HepG2 (cell line): ENCODE data around the gene HYOU1. TPM values are rescaled to one million over a fixed set of nuclear protein-coding genes. Genes with fewer than 3 reads are reported as not detected.

Experiments used
- CREM ChIP-seq, 2 experiments: sonication (generic) in 1 of 2; formaldehyde crosslinking in 1 of 2; IDR thresholded peaks; 2 replicates each; pipeline versions ENCODE4 v1.4.0 to v1.6.1; 2016 to 2020; ENCODE audit warnings: antibody characterized with exemption in 1 of 2, mild to moderate bottlenecking in 1 of 2, missing genetic modification reagents in 1 of 2
- DRAP1 ChIP-seq: IDR thresholded peaks from 2 replicates; pipeline ENCODE4 v1.6.1; 2016; ENCODE audit warnings: missing genetic modification reagents, missing compliant biosample characterization
- GATAD1 ChIP-seq: IDR thresholded peaks from 2 replicates; pipeline ENCODE4 v1.6.1; 2016; ENCODE audit warnings: missing genetic modification reagents, missing compliant biosample characterization
- MAX ChIP-seq: IDR thresholded peaks from 2 replicates; pipeline ENCODE4 v1.6.1; 2012; ENCODE audit warnings: inconsistent platforms
- NCOA2 ChIP-seq: sonication (generic); formaldehyde crosslinking; IDR thresholded peaks from 2 replicates; pipeline ENCODE4 v1.8.0; 2022; ENCODE audit warnings: inconsistent platforms
- ZBTB26 ChIP-seq: IDR thresholded peaks from 2 replicates; pipeline ENCODE4 v1.6.1; 2016; ENCODE audit warnings: missing compliant biosample characterization, missing genetic modification reagents, borderline replicate concordance
- ZFP36L1 ChIP-seq: sonication (generic); formaldehyde crosslinking; IDR thresholded peaks from 2 replicates; pipeline ENCODE4 v1.8.0; 2022; ENCODE audit warnings: mild to moderate bottlenecking, missing genetic modification reagents, moderate library complexity
- ZNF207 ChIP-seq: fragments of 450-650 bp; IDR thresholded peaks from 2 replicates; pipeline ENCODE4 v1.6.1; 2016; ENCODE audit warnings: antibody characterized with exemption, borderline replicate concordance
- ZNF317 ChIP-seq: sonication (generic); formaldehyde crosslinking; IDR thresholded peaks from 2 replicates; pipeline ENCODE4 v1.5.0; 2020; ENCODE audit warnings: mild to moderate bottlenecking, missing genetic modification reagents
- ZNF563 ChIP-seq: sonication (generic); formaldehyde crosslinking; IDR thresholded peaks from 2 replicates; pipeline ENCODE4 v1.8.0; 2022; ENCODE audit warnings: mild to moderate bottlenecking, moderate library complexity, missing genetic modification reagents
- ZNF614 ChIP-seq: IDR thresholded peaks from 2 replicates; pipeline ENCODE4 v1.6.1; 2018; ENCODE audit warnings: missing biosample characterization, missing genetic modification reagents, inconsistent platforms, borderline replicate concordance
- ZNF775 ChIP-seq: sonication (generic); formaldehyde crosslinking; IDR thresholded peaks from 2 replicates; pipeline ENCODE4 v1.4.0; 2020; ENCODE audit warnings: missing genetic modification reagents, mild to moderate bottlenecking, moderate library complexity, borderline replicate concordance
- polyA plus RNA-seq, 8 experiments: library from polyadenylated mRNA; depleted of rRNA in 3 of 8; stranded (reverse) in 7 of 8; unstranded in 1 of 8; fragments of >200 nt; fragmentation: Illumina TruSeq in 4 of 8; extraction: Trizol in 4 of 8; gene quantifications; 2 replicates each; pipeline versions ENCODE4 v1.2.1 to v1.2.3, GENCODE V29; 2011 to 2016; ENCODE audit warnings: low read depth in 4 of 8, missing spikeins in 1 of 8, mixed read lengths in 1 of 8; ENCODE audit not compliant: insufficient read depth in 1 of 8
- total RNA-seq, 5 experiments: library from RNA; depleted of rRNA; stranded (reverse); fragments of >200 nt; fragmentation: Illumina TruSeq; extraction: Trizol; gene quantifications; 2 replicates each; pipeline ENCODE4 v1.2.3, GENCODE V29; 2016; ENCODE audit warnings: low read depth in 1 of 5
- TF ChIP-seq, protein P1 (sequence below): sonication (generic); formaldehyde crosslinking; IDR thresholded peaks from 2 replicates; pipeline ENCODE4 v1.5.0; 2020; ENCODE audit warnings: mild to moderate bottlenecking, missing genetic modification reagents, borderline replicate concordance
- TF ChIP-seq, protein P2 (sequence below): sonication (generic); formaldehyde crosslinking; IDR thresholded peaks from 2 replicates; pipeline ENCODE4 v1.4.0; 2020; ENCODE audit warnings: missing genetic modification reagents
- TF ChIP-seq, protein P3 (sequence below): sonication (generic); formaldehyde crosslinking; IDR thresholded peaks from 2 replicates; pipeline ENCODE4 v1.4.0; 2020; ENCODE audit warnings: missing genetic modification reagents, borderline replicate concordance

HYOU1 gene
- total and polyA plus RNA-seq, 2 of the 13 experiments (the other 11 are each of a cell fraction or from before 2014, with no cell fraction given): 127 to 155 TPM

DNA sequence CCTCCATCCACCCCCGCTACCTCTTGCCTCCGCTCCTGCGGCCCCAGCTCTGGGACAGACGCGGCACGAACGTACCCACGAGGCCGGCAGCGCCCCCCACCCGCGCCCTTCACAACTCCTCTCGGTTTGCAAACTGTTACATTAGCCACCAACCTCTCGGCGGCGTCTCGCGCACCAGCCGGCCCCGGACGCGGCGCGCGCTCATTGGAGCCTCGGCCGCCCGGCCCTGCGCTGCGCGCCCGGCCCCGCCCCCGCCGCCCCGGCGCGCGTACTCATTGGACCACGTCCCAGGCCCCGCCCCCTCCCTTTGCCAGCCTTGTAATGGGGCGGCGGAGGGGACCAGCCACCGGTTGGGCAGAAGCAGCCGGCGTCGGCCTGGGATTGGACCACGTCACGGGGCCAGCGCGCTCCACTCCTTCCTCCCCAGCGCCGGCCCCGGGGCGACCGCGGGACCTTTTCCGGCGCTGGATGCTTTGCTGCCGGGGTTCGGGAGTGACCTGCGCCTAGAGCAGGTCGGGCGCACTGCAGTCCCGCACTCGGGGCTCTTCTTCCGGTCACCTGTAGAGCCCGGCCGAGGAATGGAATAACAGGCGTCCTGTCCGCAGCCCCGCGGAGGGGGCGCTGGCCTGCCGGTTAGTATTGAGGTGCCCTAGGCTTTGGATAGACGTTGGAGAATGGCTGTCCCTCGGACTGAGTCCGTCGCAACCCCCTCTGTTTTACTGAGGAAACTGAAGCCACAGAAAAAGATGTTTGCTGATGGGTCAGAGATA lies at the start of gene HYOU1 (continued):
- TF ChIP-seq, protein P1, sequence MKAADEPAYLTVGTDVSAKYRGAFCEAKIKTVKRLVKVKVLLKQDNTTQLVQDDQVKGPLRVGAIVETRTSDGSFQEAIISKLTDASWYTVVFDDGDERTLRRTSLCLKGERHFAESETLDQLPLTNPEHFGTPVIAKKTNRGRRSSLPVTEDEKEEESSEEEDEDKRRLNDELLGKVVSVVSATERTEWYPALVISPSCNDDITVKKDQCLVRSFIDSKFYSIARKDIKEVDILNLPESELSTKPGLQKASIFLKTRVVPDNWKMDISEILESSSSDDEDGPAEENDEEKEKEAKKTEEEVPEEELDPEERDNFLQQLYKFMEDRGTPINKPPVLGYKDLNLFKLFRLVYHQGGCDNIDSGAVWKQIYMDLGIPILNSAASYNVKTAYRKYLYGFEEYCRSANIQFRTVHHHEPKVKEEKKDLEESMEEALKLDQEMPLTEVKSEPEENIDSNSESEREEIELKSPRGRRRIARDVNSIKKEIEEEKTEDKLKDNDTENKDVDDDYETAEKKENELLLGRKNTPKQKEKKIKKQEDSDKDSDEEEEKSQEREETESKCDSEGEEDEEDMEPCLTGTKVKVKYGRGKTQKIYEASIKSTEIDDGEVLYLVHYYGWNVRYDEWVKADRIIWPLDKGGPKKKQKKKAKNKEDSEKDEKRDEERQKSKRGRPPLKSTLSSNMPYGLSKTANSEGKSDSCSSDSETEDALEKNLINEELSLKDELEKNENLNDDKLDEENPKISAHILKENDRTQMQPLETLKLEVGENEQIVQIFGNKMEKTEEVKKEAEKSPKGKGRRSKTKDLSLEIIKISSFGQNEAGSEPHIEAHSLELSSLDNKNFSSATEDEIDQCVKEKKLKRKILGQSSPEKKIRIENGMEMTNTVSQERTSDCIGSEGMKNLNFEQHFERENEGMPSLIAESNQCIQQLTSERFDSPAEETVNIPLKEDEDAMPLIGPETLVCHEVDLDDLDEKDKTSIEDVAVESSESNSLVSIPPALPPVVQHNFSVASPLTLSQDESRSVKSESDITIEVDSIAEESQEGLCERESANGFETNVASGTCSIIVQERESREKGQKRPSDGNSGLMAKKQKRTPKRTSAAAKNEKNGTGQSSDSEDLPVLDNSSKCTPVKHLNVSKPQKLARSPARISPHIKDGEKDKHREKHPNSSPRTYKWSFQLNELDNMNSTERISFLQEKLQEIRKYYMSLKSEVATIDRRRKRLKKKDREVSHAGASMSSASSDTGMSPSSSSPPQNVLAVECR (CRISPR knock-in tag): peak; percentile 90; the same call in 1 of the 2 replicates
- peak; percentile 76 for TF ChIP-seq DRAP1 (CRISPR knock-in tag)
- TF ChIP-seq, protein P2, sequence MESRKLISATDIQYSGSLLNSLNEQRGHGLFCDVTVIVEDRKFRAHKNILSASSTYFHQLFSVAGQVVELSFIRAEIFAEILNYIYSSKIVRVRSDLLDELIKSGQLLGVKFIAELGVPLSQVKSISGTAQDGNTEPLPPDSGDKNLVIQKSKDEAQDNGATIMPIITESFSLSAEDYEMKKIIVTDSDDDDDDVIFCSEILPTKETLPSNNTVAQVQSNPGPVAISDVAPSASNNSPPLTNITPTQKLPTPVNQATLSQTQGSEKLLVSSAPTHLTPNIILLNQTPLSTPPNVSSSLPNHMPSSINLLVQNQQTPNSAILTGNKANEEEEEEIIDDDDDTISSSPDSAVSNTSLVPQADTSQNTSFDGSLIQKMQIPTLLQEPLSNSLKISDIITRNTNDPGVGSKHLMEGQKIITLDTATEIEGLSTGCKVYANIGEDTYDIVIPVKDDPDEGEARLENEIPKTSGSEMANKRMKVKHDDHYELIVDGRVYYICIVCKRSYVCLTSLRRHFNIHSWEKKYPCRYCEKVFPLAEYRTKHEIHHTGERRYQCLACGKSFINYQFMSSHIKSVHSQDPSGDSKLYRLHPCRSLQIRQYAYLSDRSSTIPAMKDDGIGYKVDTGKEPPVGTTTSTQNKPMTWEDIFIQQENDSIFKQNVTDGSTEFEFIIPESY (CRISPR knock-in tag): peak; percentile 50; the same call in 1 of the 2 replicates
- TF ChIP-seq ZFP36L1: peak; percentile 72; the same call in 1 of the 2 replicates
- TF ChIP-seq ZNF614: no peak; the same call in 1 of the 2 replicates
- peak; percentile 57; the same call in 1 of the 2 replicates for TF ChIP-seq CREM (IDR thresholded peaks at IDR 0.05)
- TF ChIP-seq CREM (CRISPR knock-in tag; IDR thresholded peaks at IDR 0.05): no peak
- TF ChIP-seq ZNF563 (CRISPR knock-in tag): 0 out of 2 replicates have a peak, but pooled peaks have one; percentile 64
- peak; percentile 81 for TF ChIP-seq GATAD1
- no peak for TF ChIP-seq ZNF207
- 0 out of 2 replicates have a peak, but pooled peaks have one; percentile 27 for TF ChIP-seq NCOA2 (CRISPR knock-in tag)
- peak; percentile 83 for TF ChIP-seq ZBTB26 (CRISPR knock-in tag)
- TF ChIP-seq, protein P3, sequence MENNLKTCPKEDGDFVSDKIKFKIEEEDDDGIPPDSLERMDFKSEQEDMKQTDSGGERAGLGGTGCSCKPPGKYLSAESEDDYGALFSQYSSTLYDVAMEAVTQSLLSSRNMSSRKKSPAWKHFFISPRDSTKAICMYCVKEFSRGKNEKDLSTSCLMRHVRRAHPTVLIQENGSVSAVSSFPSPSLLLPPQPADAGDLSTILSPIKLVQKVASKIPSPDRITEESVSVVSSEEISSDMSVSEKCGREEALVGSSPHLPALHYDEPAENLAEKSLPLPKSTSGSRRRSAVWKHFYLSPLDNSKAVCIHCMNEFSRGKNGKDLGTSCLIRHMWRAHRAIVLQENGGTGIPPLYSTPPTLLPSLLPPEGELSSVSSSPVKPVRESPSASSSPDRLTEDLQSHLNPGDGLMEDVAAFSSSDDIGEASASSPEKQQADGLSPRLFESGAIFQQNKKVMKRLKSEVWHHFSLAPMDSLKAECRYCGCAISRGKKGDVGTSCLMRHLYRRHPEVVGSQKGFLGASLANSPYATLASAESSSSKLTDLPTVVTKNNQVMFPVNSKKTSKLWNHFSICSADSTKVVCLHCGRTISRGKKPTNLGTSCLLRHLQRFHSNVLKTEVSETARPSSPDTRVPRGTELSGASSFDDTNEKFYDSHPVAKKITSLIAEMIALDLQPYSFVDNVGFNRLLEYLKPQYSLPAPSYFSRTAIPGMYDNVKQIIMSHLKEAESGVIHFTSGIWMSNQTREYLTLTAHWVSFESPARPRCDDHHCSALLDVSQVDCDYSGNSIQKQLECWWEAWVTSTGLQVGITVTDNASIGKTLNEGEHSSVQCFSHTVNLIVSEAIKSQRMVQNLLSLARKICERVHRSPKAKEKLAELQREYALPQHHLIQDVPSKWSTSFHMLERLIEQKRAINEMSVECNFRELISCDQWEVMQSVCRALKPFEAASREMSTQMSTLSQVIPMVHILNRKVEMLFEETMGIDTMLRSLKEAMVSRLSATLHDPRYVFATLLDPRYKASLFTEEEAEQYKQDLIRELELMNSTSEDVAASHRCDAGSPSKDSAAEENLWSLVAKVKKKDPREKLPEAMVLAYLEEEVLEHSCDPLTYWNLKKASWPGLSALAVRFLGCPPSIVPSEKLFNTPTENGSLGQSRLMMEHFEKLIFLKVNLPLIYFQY: 0 out of 2 replicates have a peak, but pooled peaks have one; percentile 27
- TF ChIP-seq MAX: peak; percentile 79
- TF ChIP-seq ZNF775: no peak
- TF ChIP-seq ZNF317 (CRISPR knock-in tag): peak; percentile 43; the same call in 1 of the 2 replicates
